Right lobe of liver (tissue), 6 donors: ENCODE measurements around the gene GDPD5. TPM values are rescaled to one million over a fixed set of nuclear protein-coding genes. Genes with fewer than 3 reads are reported as not detected.

Experiments
- ATAC-seq, 4 donors: fragments of 200-7000 bp; cut with Tn5 transposase; one replicate each; pipeline ENCODE4 v1.9.1; 2020; ENCODE audit warnings: mild to moderate bottlenecking in 4 of 4, moderate library complexity in 4 of 4
- DNase-seq, 3 donors: peaks; one replicate each; pipeline ENCODE4 v3.0.0-alpha.2; 2020
- H3K27ac ChIP-seq, 3 donors: fragments of 200-600 bp; one replicate each; pipeline ENCODE4 v1.8.0; 2022
- H3K27me3 ChIP-seq, 2 donors: fragments of 200-600 bp; one replicate each; pipeline ENCODE4 v1.8.0; 2022
- H3K36me3 ChIP-seq, 4 donors: fragments of 200-600 bp; sonication (generic) in 1 of 4; one replicate each; pipeline versions ENCODE4 v1.5.1 to v1.8.0; 2017 to 2022; ENCODE audit warnings: control low read depth in 1 of 4
- H3K4me1 ChIP-seq, 4 donors: fragments of 200-600 bp; sonication (generic) in 1 of 4; one replicate each; pipeline versions ENCODE4 v1.5.1 to v1.8.0; 2017 to 2022; ENCODE audit warnings: control low read depth in 1 of 4
- H3K4me3 ChIP-seq, 3 donors: fragments of 200-600 bp; one replicate each; pipeline ENCODE4 v1.8.0; 2022
- H3K9me3 ChIP-seq, 4 donors: fragments of 200-600 bp; sonication (generic) in 1 of 4; one replicate each; pipeline versions ENCODE4 v1.5.1 to v1.8.0; 2017 to 2022; ENCODE audit warnings: control low read depth in 1 of 4
- POLR2A ChIP-seq: fragments of 450-650 bp; IDR thresholded peaks from one replicate; pipeline ENCODE4 v1.6.1; 2017; ENCODE audit warnings: antibody characterized with exemption, mild to moderate bottlenecking
- WGBS: methylation state at CpG from one replicate; pipeline ENCODE4 v1.1.6; 2018; ENCODE audit warnings: low coverage, low lambda C conversion rate; ENCODE audit not compliant: insufficient coverage; ENCODE audit errors: missing lambda C conversion rate; 5-methylcytosine and 5-hydroxymethylcytosine counted together
- intact Hi-C, 2 donors: fragments of 100-400 bp; cut with DNase I; formaldehyde crosslinking; loops; one replicate each; pipeline versions ENCODE4 v1.11.2 to v1.14.1; 2022
- total RNA-seq, 6 experiments: library from RNA; depleted of rRNA in 2 of 6; stranded (reverse); fragments of >200 nt in 2 of 6; fragmentation: NEBNext Ultra II Directional in 3 of 6; extraction: Animal tissue kit (Norgen Biotek cat#: 25700) in 3 of 6; gene quantifications; one replicate each; pipeline versions ENCODE4 v1.1.0 to v1.2.4, GENCODE V29; 2016 to 2023
- TF ChIP-seq, protein P1 (sequence below), 4 donors: fragments of 200-600 bp in 3 of 4; fragments of 450-650 bp in 1 of 4; IDR thresholded peaks; one replicate each; pipeline versions ENCODE4 v1.5.1 to v1.8.0; 2016 to 2022; ENCODE audit warnings: antibody characterized with exemption in 4 of 4, mild to moderate bottlenecking in 2 of 4
- donor health status: DM: no; HTN: yes; CAD: no.
- donor health status: DM: no; HTN: no; CAD: no.
- donor health status: DM: no; HTN: no; CAD: no.
- donor health status: DM: no; HTN: yes; CAD: no.
- donor health status: DM: no; HTN: yes; CAD: no.

GDPD5 gene
- total RNA-seq, 6 experiments from 2014 or later = 2.0 to 10.7 (median 4.1) TPM

DNA sequence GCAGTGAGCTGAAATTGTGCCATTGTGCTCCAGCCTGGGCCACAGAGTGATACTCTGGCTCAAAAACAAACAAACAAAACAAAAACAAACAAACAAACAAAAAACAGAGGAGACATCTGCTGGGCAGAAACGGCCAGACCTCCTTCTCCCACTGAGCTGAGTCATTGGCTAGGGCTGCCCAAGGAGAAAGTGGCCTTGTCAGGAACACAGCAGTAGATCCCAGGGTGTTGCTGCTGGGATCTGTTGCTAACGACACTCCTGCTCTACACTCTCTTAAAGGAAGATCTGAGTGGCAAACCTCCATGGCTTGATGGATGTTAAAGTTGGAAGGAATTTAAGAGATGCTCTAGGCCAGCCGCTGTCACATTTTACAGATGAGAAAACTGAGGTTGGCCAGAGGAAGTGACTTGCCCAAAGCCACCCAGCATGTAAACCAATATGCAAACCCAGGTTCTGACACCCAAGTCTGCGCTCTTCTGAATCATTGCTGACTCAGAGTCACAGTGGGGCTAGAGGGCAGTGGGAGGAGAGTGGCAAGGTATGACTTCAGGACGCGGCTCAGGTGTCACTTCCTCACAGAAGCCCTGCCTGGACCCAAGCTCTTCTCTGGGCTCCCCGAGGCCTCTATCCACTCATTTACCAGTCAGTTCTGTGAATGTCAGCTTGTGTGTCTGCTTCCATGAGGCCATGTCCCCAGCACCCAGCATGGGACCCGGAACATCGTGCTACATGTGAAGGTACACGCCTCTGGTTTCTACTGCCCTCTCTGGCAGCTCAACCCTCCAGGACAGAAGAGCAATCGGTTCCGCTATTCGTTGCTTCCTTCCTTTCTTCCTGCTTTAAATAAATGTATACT lies 11.3 kb upstream of the GDPD5 start:
- Histone ChIP-seq H3K4me1 (no peaks in the 10 kb centered on the region), H3K4me3 (no peak overlapping the region), H3K9me3 (no peaks in the 10 kb centered on the region), H3K27me3 (no peaks in the 10 kb centered on the region), H3K36me3 (no peaks in the 10 kb centered on the region), H3K27ac (no peak overlapping the region)
- no peak for DNase-seq
- no peak for TF ChIP-seq POLR2A
- TF ChIP-seq, protein P1, sequence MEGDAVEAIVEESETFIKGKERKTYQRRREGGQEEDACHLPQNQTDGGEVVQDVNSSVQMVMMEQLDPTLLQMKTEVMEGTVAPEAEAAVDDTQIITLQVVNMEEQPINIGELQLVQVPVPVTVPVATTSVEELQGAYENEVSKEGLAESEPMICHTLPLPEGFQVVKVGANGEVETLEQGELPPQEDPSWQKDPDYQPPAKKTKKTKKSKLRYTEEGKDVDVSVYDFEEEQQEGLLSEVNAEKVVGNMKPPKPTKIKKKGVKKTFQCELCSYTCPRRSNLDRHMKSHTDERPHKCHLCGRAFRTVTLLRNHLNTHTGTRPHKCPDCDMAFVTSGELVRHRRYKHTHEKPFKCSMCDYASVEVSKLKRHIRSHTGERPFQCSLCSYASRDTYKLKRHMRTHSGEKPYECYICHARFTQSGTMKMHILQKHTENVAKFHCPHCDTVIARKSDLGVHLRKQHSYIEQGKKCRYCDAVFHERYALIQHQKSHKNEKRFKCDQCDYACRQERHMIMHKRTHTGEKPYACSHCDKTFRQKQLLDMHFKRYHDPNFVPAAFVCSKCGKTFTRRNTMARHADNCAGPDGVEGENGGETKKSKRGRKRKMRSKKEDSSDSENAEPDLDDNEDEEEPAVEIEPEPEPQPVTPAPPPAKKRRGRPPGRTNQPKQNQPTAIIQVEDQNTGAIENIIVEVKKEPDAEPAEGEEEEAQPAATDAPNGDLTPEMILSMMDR (IDR thresholded peaks at IDR 0.05) = no peak
- 52% methylated on average over 7 of the region's 13 CpGs for WGBS
- intact Hi-C loops = no loop called here
- ATAC-seq = peak in 2 of 4 donors; percentile 11 to 34

GRCh38 chr11:75535071-75535470 lies 9.3 kb upstream of the GDPD5 start:
- intact Hi-C loops = no loop called here
- H3K27ac ChIP-seq = no peak overlapping the region
- DNase-seq (no peak), ATAC-seq (peak in 1 of 4 donors; percentile 6)
- H3K4me3 ChIP-seq = no peak overlapping the region
- no peaks in the 10 kb centered on the region for H3K4me1 ChIP-seq
- WGBS = 20% methylated on average over 1 of the region's 1 CpG
- no peaks in the 10 kb centered on the region for H3K36me3 ChIP-seq
- TF ChIP-seq POLR2A = no peak
- TF ChIP-seq, protein P1 (IDR thresholded peaks at IDR 0.05) = no peak
- H3K9me3 ChIP-seq = no peaks in the 10 kb centered on the region
- H3K27me3 ChIP-seq = no peaks in the 10 kb centered on the region

GRCh38 chr11:75534259-75535069 lies 8.7 kb upstream of the GDPD5 start:
- Histone ChIP-seq H3K27ac (no peak overlapping the region), H3K4me3 (no peak overlapping the region), H3K4me1 (no peaks in the 10 kb centered on the region), H3K27me3 (no peaks in the 10 kb centered on the region), H3K9me3 (no peaks in the 10 kb centered on the region), H3K36me3 (no peaks in the 10 kb centered on the region)
- ATAC-seq = peak in 2 of 4 donors; percentile 4 to 27
- intact Hi-C loops = loop anchor here in 1 of 2 donors (5.0 kb wide), 2 partner anchors 87 to 142 kb away; no protein-coding TSS in a partner anchor
- DNase-seq = no peak
- WGBS = 34% methylated on average over 15 of the region's 15 CpGs
- TF ChIP-seq, protein P1 (IDR thresholded peaks at IDR 0.05) = no peak
- TF ChIP-seq POLR2A = no peak

DNA sequence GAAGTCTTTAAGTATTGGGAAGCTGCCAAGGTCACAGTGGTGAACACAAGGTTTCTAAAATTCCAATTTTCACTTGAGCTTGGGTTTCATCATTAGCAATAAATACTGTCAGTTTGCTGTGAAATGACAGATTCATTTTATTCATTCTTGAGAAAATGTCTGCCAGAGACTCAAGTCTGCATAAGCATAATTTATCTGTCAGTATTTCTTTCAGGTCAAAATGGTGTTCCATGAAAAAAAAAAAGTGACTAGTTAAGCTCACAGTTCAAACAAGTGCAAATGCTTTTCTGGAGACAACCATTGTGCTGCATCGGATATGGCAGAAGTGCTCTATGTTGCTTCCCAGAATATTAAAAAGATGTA lies 8.1 kb upstream of the GDPD5 start:
- intact Hi-C loops = loop anchor here in 1 of 2 donors (5.0 kb wide), 2 partner anchors 87 to 142 kb away; no protein-coding TSS in a partner anchor
- no peak overlapping the region for H3K4me3 ChIP-seq

More for the DNA sequence above, 8.1 kb upstream of the GDPD5 start:
- Histone ChIP-seq H3K9me3 (no peaks in the 10 kb centered on the region), H3K36me3 (no peaks in the 10 kb centered on the region), H3K4me1 (no peaks in the 10 kb centered on the region), H3K27me3 (no peaks in the 10 kb centered on the region), H3K27ac (no peak overlapping the region)
- ATAC-seq (no peak), DNase-seq (no peak)
- WGBS = 53% methylated on average over 1 of the region's 1 CpG
- TF ChIP-seq, protein P1 (IDR thresholded peaks at IDR 0.05) = no peak
- TF ChIP-seq POLR2A = no peak
